B cell (primary cell): ENCODE data around the gene TNFRSF12A. TPM values are rescaled to one million over a fixed set of nuclear protein-coding genes. Genes with fewer than 3 reads are reported as not detected.
"Not testable (repeated sequence)": the region's sequence is repeated elsewhere in the genome, so short reads cannot be mapped to it uniquely, and the experiment has no call there.

Experiments used
- ATAC-seq: fragments of 200-7000 bp; cut with Tn5 transposase; one replicate; pipeline ENCODE4 v1.10.0; 2021; ENCODE audit warnings: low read depth, mild to moderate bottlenecking, moderate number of reproducible peaks, moderate library complexity
- CTCF ChIA-PET: fragments of 350-600 bp; sonication (Branson Sonifier 250); formaldehyde crosslinking; loops from one replicate; lab custom pipeline; 2021; ENCODE audit warnings: antibody characterized with exemption, inconsistent platforms; lab: Charles Lee
- POLR2A ChIA-PET: fragments of 350-600 bp; sonication (Branson Sonifier 250); formaldehyde crosslinking; loops from one replicate; lab custom pipeline; 2021; ENCODE audit warnings: antibody characterized with exemption; lab: Charles Lee
- DNase-seq: peaks from one replicate; pipeline ENCODE4 v3.0.0; 2013
- H2AFZ ChIP-seq: 2 replicates; pipeline ENCODE4 v1.6.1; 2012; ENCODE audit warnings: mild to moderate bottlenecking, low read depth, low read length; ENCODE audit not compliant: insufficient read depth, poor library complexity, severe bottlenecking
- H3K27ac ChIP-seq, 2 donors: 1 replicate in 1 of 2; 2 replicates in 1 of 2; pipeline ENCODE4 v1.5.1; 2012 to 2013; ENCODE audit warnings: low read length in 2 of 2, mild to moderate bottlenecking in 2 of 2, moderate library complexity in 1 of 2
- H3K27me3 ChIP-seq, 4 experiments: fragments of 200-600 bp in 1 of 4; sonication (generic) in 1 of 4; replicated peaks in 1 of 4; 1 replicate in 2 of 4; 2 replicates in 2 of 4; pipeline versions ENCODE4 v1.6.1 to v1.7.0; 2013 to 2016; ENCODE audit warnings: low read length in 3 of 4, mild to moderate bottlenecking in 2 of 4, mixed read lengths in 1 of 4, moderate library complexity in 1 of 4; ENCODE audit not compliant: insufficient read depth in 4 of 4, control insufficient read depth in 3 of 4; ENCODE audit errors: control extremely low read depth in 1 of 4
- H3K36me3 ChIP-seq, 2 experiments: replicated peaks in 1 of 2; 1 replicate in 1 of 2; 2 replicates in 1 of 2; pipeline versions ENCODE4 v1.6.1 to v1.7.1; 2013; ENCODE audit warnings: low read length in 1 of 2; ENCODE audit not compliant: insufficient read depth in 2 of 2, control insufficient read depth in 1 of 2; ENCODE audit errors: control extremely low read depth in 1 of 2, extremely low read depth in 1 of 2
- H3K4me1 ChIP-seq, 2 donors: fragments of 200-600 bp in 1 of 2; sonication (generic) in 1 of 2; 1 replicate in 1 of 2; 2 replicates in 1 of 2; pipeline versions ENCODE4 v1.5.1 to v1.6.1; 2013 to 2017; ENCODE audit warnings: low read length in 2 of 2; ENCODE audit not compliant: control insufficient read depth in 2 of 2, insufficient read depth in 2 of 2
- H3K4me2 ChIP-seq: replicated peaks from 2 replicates; pipeline ENCODE3; 2012; ENCODE audit warnings: mild to moderate bottlenecking, low read depth, low read length; ENCODE audit not compliant: poor library complexity, severe bottlenecking
- H3K4me3 ChIP-seq, 5 experiments: fragments of 200-600 bp in 1 of 5; sonication (generic) in 1 of 5; 1 replicate in 3 of 5; 2 replicates in 2 of 5; pipeline versions ENCODE4 v1.5.1 to v1.7.0; 2011 to 2016; ENCODE audit warnings: low read length in 4 of 5, mild to moderate bottlenecking in 4 of 5, low read depth in 2 of 5, control low read depth in 1 of 5, moderate library complexity in 1 of 5; ENCODE audit not compliant: insufficient read depth in 1 of 5; ENCODE audit errors: control extremely low read depth in 1 of 5, extremely low read depth in 1 of 5
- H3K79me2 ChIP-seq: fragments of 200-600 bp; sonication (generic); one replicate; pipeline ENCODE4 v1.6.0; 2016; ENCODE audit warnings: low read length; ENCODE audit not compliant: control insufficient read depth, insufficient read depth
- H3K9ac ChIP-seq: fragments of 200-600 bp; sonication (generic); 2 replicates; pipeline ENCODE4 v1.6.1; 2017; ENCODE audit warnings: mild to moderate bottlenecking, low read length, moderate library complexity
- H3K9me3 ChIP-seq, 3 donors: one replicate each; pipeline versions ENCODE4 v1.6.1 to v1.7.1; 2013; ENCODE audit warnings: low read length in 2 of 3; ENCODE audit not compliant: control insufficient read depth in 2 of 3, insufficient read depth in 1 of 3; ENCODE audit errors: control extremely low read depth in 1 of 3
- H4K20me1 ChIP-seq: 2 replicates; pipeline ENCODE4 v1.6.0; 2012; ENCODE audit warnings: mild to moderate bottlenecking, low read length; ENCODE audit not compliant: insufficient read depth, control insufficient read depth, poor library complexity, severe bottlenecking
- H3K27ac Mint-ChIP-seq: one replicate; pipeline ENCODE4 v1.8.0; 2021; ENCODE audit warnings: mixed read lengths
- H3K27me3 Mint-ChIP-seq: one replicate; pipeline ENCODE4 v1.8.0; 2021; ENCODE audit warnings: mixed read lengths
- H3K4me1 Mint-ChIP-seq: one replicate; pipeline ENCODE4 v1.8.0; 2021; ENCODE audit warnings: mixed read lengths
- H3K4me3 Mint-ChIP-seq: one replicate; pipeline ENCODE4 v1.8.0; 2021; ENCODE audit warnings: mixed read lengths
- H3K9me3 Mint-ChIP-seq: one replicate; pipeline ENCODE4 v1.8.0; 2022; ENCODE audit warnings: mixed read lengths; ENCODE audit not compliant: insufficient read depth
- EZH2 ChIP-seq: IDR thresholded peaks from 2 replicates; pipeline ENCODE4 v1.6.1; 2012; ENCODE audit warnings: borderline replicate concordance, low read depth, mild to moderate bottlenecking, moderate library complexity, low read length; ENCODE audit not compliant: insufficient read depth, poor library complexity, severe bottlenecking
- WGBS: methylation state at CpG from one replicate; pipeline ENCODE4 v1.1.5; 2013; ENCODE audit warnings: missing lambda C conversion rate; ENCODE audit not compliant: insufficient coverage; 5-methylcytosine and 5-hydroxymethylcytosine counted together
- intact Hi-C: fragments of 100-400 bp; cut with micrococcal nuclease; formaldehyde crosslinking; loops from one replicate; pipeline ENCODE4 v1.10.0; 2022
- polyA plus RNA-seq: library from polyadenylated mRNA; depleted of rRNA; stranded (reverse); fragments of >200 nt; gene quantifications from 2 replicates; pipeline ENCODE4 v1.2.3, GENCODE V29; 2012
- total RNA-seq, 2 donors: library from RNA; stranded (reverse); fragments of 120-200 nt in 1 of 2; gene quantifications; 1 replicate in 1 of 2; 2 replicates in 1 of 2; pipeline versions ENCODE4 v1.2.3 to v1.2.4, GENCODE V29; 2013 to 2022
- TF ChIP-seq, protein P1 (sequence below): fragments of 200-600 bp; IDR thresholded peaks from one replicate; pipeline ENCODE4 v1.8.0; 2022; ENCODE audit warnings: antibody characterized with exemption, mild to moderate bottlenecking

TNFRSF12A gene
- total and polyA plus RNA-seq, 2 donors (not counting 1 experiment from before 2014, with no cell fraction given), result 0.61 to 1.3 TPM

DNA sequence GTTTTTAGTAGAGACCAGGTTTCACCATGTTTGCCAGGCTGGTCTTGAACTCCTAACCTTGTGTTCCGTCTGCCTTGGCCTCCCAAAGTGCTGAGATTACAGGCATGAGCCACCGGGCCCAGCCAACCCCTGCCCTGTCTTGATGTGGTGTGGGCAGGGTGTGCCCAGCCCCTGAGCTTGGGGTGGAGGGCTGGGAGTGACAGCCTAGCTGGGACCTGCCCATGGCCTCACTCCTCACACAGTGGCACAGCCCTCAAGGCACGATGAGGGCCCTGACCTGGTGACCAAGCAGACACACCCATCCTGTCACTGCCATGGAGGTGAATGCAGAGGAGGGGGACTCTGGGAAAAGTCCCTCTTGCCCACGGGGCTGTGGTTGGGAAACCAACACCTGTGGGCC lies 48.3 kb downstream of the TNFRSF12A start:
- H3K4me1 Mint-ChIP-seq, result peaks cover 16% of the 10 kb centered on the region
- Histone ChIP-seq H3K9ac (no peak overlapping the region), H3K36me3 (no peaks in the 10 kb centered on the region), H3K9me3 (no peaks in the 10 kb centered on the region), H3K27me3 (no peaks in the 10 kb centered on the region), H3K79me2 (no peaks in the 10 kb centered on the region), H4K20me1 (no peaks in the 10 kb centered on the region), H3K4me3 (no peak overlapping the region), H3K4me1 (peaks cover 5 to 7% of the 10 kb centered on the region in 2 donors), H3K27ac (no peak overlapping the region), H3K4me2 (no peak overlapping the region), H2AFZ (no peak overlapping the region)
- H3K4me3 Mint-ChIP-seq, result no peak overlapping the region
- intact Hi-C loops, result no loop called here
- H3K27ac Mint-ChIP-seq, result no peak overlapping the region
- no peaks in the 10 kb centered on the region for H3K9me3 Mint-ChIP-seq
- ChIA-PET POLR2A (no interaction called here), CTCF (no interaction called here)
- ATAC-seq (no peak), DNase-seq (no peak)
- WGBS, result 100% methylated on average over 2 of the region's 4 CpGs
- no peaks in the 10 kb centered on the region for H3K27me3 Mint-ChIP-seq
- TF ChIP-seq EZH2, result no peak
- TF ChIP-seq, protein P1, sequence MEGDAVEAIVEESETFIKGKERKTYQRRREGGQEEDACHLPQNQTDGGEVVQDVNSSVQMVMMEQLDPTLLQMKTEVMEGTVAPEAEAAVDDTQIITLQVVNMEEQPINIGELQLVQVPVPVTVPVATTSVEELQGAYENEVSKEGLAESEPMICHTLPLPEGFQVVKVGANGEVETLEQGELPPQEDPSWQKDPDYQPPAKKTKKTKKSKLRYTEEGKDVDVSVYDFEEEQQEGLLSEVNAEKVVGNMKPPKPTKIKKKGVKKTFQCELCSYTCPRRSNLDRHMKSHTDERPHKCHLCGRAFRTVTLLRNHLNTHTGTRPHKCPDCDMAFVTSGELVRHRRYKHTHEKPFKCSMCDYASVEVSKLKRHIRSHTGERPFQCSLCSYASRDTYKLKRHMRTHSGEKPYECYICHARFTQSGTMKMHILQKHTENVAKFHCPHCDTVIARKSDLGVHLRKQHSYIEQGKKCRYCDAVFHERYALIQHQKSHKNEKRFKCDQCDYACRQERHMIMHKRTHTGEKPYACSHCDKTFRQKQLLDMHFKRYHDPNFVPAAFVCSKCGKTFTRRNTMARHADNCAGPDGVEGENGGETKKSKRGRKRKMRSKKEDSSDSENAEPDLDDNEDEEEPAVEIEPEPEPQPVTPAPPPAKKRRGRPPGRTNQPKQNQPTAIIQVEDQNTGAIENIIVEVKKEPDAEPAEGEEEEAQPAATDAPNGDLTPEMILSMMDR, result no peak

DNA sequence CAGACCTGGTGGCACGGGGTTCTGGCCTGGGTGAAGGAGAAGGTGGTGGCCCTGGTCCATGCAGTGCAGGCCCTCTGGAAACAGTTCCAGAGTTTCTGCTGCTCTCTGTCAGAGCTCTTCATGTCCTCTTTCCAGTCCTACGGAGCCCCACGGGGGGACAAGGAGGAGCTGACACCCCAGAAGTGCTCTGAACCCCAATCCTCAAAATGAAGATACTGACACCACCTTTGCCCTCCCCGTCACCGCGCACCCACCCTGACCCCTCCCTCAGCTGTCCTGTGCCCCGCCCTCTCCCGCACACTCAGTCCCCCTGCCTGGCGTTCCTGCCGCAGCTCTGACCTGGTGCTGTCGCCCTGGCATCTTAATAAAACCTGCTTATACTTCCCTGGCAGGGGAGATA lies 49.0 kb downstream of the TNFRSF12A start:
- POLR2A ChIA-PET, CTCF ChIA-PET: not testable (repeated sequence)

More for the DNA sequence above, 49.0 kb downstream of the TNFRSF12A start:
- H3K36me3 ChIP-seq, H3K9ac ChIP-seq, H3K27ac ChIP-seq, H3K4me3 Mint-ChIP-seq, intact Hi-C loops, H3K27me3 ChIP-seq, H3K4me2 ChIP-seq, H3K27me3 Mint-ChIP-seq, H3K27ac Mint-ChIP-seq, H4K20me1 ChIP-seq, DNase-seq, H3K4me3 ChIP-seq, ATAC-seq, H3K9me3 ChIP-seq, H3K79me2 ChIP-seq, H3K9me3 Mint-ChIP-seq, H2AFZ ChIP-seq: not testable (repeated sequence)
- peaks cover 23% of the 10 kb centered on the region for H3K4me1 Mint-ChIP-seq
- H3K4me1 ChIP-seq, result peaks cover 12 to 14% of the 10 kb centered on the region in 2 donors
- 99% methylated on average over 9 of the region's 11 CpGs for WGBS
